HG03039 (cell line): Measurements from ENCODE around the gene COX4I2.

Experiments
- ATAC-seq: cut with Tn5 transposase; IDR thresholded peaks from one replicate; pipeline ENCODE4 v1.9.1; 2021; ENCODE audit warnings: mild to moderate bottlenecking, moderate library complexity; ENCODE audit not compliant: unreplicated experiment

COX4I2 gene

GRCh38 chr20:31693402-31693801, 55.7 kb downstream of the COX4I2 start:
- ATAC-seq, result no peak

- no peak for ATAC-seq
These were observed 56.4 kb downstream of the COX4I2 start for GRCh38 chr20:31693987-31694661.
